Nephron progenitor cell (in vitro differentiated cells): ENCODE results near the gene REEP1.

ENCODE experiments used
- DNase-seq: peaks from one replicate; pipeline ENCODE4 v3.0.0; 2021
- H3K27ac Mint-ChIP-seq: 2 replicates; pipeline ENCODE4 v1.8.0; 2021; ENCODE audit warnings: mild to moderate bottlenecking, moderate library complexity, mixed read lengths
- H3K27me3 Mint-ChIP-seq: 2 replicates; pipeline ENCODE4 v1.8.0; 2021; ENCODE audit warnings: mild to moderate bottlenecking, low read depth, mixed read lengths; ENCODE audit not compliant: poor library complexity
- H3K36me3 Mint-ChIP-seq: 2 replicates; pipeline ENCODE4 v1.8.0; 2021; ENCODE audit warnings: low read depth, mixed read lengths
- H3K4me1 Mint-ChIP-seq: 2 replicates; pipeline ENCODE4 v1.8.0; 2021; ENCODE audit warnings: mixed read lengths
- H3K4me3 Mint-ChIP-seq: 2 replicates; pipeline ENCODE4 v1.8.0; 2021; ENCODE audit warnings: mild to moderate bottlenecking, moderate library complexity, mixed read lengths
- H3K9me3 Mint-ChIP-seq: 2 replicates; pipeline ENCODE4 v1.8.0; 2021; ENCODE audit warnings: mild to moderate bottlenecking, moderate library complexity, mixed read lengths
- CTCF ChIP-seq: fragments of 200-600 bp; sonication (generic); IDR thresholded peaks from 2 replicates; pipeline ENCODE4 v1.5.0; 2021; ENCODE audit warnings: antibody characterized with exemption

REEP1 gene

GRCh38 chr2:86258106-86258505 lies 79.3 kb downstream of the REEP1 start:
- no peak for DNase-seq
- H3K9me3 Mint-ChIP-seq: no peaks in the 10 kb centered on the region
- no peaks in the 10 kb centered on the region for H3K36me3 Mint-ChIP-seq
- peaks cover 26% of the 10 kb centered on the region for H3K27me3 Mint-ChIP-seq
- no peak for TF ChIP-seq CTCF
- H3K4me3 Mint-ChIP-seq: no peak overlapping the region
- no peak overlapping the region for H3K27ac Mint-ChIP-seq
- H3K4me1 Mint-ChIP-seq: no peaks in the 10 kb centered on the region

GRCh38 chr2:86256982-86257381 lies 80.4 kb downstream of the REEP1 start:
- H3K27ac Mint-ChIP-seq: no peak overlapping the region
- no peak overlapping the region for H3K4me3 Mint-ChIP-seq
- H3K36me3 Mint-ChIP-seq: no peaks in the 10 kb centered on the region
- no peaks in the 10 kb centered on the region for H3K9me3 Mint-ChIP-seq
- H3K27me3 Mint-ChIP-seq: peaks cover 23% of the 10 kb centered on the region
- TF ChIP-seq CTCF: no peak
- DNase-seq: no peak
- H3K4me1 Mint-ChIP-seq: no peaks in the 10 kb centered on the region

- H3K9me3 Mint-ChIP-seq: no peaks in the 10 kb centered on the region
- no peak for DNase-seq
- H3K4me1 Mint-ChIP-seq: no peaks in the 10 kb centered on the region
- H3K36me3 Mint-ChIP-seq: no peaks in the 10 kb centered on the region
- no peak overlapping the region for H3K4me3 Mint-ChIP-seq
- no peak for TF ChIP-seq CTCF
- peaks cover 21% of the 10 kb centered on the region for H3K27me3 Mint-ChIP-seq
- H3K27ac Mint-ChIP-seq: no peak overlapping the region
These were observed 81.1 kb downstream of the REEP1 start for GRCh38 chr2:86256300-86256699.

- no peak for DNase-seq
- Mint-ChIP-seq H3K27me3 (peaks cover 17% of the 10 kb centered on the region), H3K9me3 (no peaks in the 10 kb centered on the region), H3K27ac (no peak overlapping the region), H3K4me3 (no peak overlapping the region), H3K4me1 (no peaks in the 10 kb centered on the region), H3K36me3 (no peaks in the 10 kb centered on the region)
- TF ChIP-seq CTCF: no peak
These were observed 82.6 kb downstream of the REEP1 start for GRCh38 chr2:86254576-86255538.

GRCh38 chr2:86253424-86253823 lies 84.0 kb downstream of the REEP1 start:
- peaks cover 5% of the 10 kb centered on the region for H3K4me1 Mint-ChIP-seq
- H3K27me3 Mint-ChIP-seq: peaks cover 17% of the 10 kb centered on the region
- no peak overlapping the region for H3K4me3 Mint-ChIP-seq
- H3K27ac Mint-ChIP-seq: no peak overlapping the region
- H3K9me3 Mint-ChIP-seq: no peaks in the 10 kb centered on the region
- no peak for DNase-seq
- no peaks in the 10 kb centered on the region for H3K36me3 Mint-ChIP-seq
- no peak for TF ChIP-seq CTCF

GRCh38 chr2:86251840-86252266 lies 85.6 kb downstream of the REEP1 start:
- Mint-ChIP-seq H3K27ac (no peak overlapping the region), H3K27me3 (peaks cover 15% of the 10 kb centered on the region), H3K36me3 (no peaks in the 10 kb centered on the region), H3K4me1 (peaks cover 5% of the 10 kb centered on the region), H3K4me3 (no peak overlapping the region), H3K9me3 (no peaks in the 10 kb centered on the region)
- DNase-seq: no peak
- no peak for TF ChIP-seq CTCF
